SIG-M5 (cell line): ENCODE results near the gene CCDC102A.
"Not testable (repeated sequence)": the region's sequence is repeated elsewhere in the genome, so short reads cannot be mapped to it uniquely, and the experiment has no call there.

Experiments
- DNase-seq: peaks from one replicate; lab custom pipeline; 2025; lab: John Stamatoyannopoulos, UW

Gene CCDC102A

DNA sequence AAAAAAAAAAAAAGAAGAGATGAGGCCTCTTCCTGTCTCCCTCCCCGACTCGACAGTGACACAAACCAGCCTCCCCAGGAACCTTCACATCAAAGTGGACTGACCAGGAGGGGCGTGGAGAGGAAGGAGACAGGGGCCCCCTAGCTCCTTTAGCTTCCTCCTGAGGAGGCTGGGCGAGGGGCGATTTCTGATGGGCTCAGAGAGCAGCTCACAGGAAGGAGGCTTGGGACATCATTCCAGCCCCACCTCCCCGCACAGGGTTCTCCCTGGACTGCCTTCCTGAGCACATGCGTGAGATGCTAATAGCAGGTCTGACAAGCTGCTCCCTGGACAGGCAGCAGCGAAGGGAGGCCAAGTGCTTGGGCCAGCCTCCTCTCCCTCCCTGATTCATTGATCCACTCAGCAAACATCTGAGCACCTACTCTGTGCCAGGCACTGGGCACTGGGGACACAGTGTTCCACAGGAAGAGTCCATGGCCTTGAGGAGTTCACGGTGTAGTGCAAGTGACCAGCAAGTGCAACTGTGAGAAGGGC, 35.7 kb downstream of the CCDC102A start:
- DNase-seq, result no peak

DNA sequence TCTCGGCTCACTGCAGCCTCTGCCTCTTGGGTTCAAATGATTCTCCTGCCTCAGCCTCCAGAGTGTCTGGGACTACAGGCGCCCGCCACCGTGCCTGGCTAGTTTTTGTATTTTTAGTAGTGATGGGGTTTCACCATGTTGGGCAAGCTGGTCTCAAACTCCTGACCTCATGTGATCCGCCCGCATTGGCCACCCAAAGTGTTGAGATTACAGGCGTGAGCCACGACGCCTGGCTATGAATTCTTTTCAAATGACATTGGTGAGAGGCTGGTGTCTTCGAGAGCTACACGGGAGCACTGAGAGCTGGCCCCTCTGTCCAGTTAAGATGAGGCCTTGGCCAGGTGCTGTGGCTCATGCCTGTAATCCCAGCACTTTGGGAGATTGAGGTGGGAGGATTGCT, 36.4 kb downstream of the CCDC102A start:
- DNase-seq, result not testable (repeated sequence)

DNA sequence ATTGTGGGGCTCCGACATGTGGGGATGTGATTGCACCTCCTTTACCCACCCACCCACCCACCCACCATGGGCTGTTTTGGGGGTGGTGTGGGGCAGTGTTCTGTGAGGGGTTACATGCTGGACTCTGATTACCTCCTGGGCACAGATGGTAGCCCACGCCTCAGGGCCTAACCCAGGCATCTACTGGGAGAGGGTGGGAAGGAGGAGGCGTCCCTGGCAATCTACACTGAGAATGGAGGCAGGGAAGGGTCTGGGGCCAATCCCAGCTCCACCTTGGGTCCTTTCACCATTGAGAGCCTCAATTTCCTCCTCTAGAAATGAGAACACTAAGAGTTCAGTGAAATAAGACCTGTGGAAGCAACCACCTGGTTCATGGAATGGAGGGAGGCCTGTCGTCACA, 38.3 kb downstream of the CCDC102A start:
- DNase-seq, result no peak

DNA sequence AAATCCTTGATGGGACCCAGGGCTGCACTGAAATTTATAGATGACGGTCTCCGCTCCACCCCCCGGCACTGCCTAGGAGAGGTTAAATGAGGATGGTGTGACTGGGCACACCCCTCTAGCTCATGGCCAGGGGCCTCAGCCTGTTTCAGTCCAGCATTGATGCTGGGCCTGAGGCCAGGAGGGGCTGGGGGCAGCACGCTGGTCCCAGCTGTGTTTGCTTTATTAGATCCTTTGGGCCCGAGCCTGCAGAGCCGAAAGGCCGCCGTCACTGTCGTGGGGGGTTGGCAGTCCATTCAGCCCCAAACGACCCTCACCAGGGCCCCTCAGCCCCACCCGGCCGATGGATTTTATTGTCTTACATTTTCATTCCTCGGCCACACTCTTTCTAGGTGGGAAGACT, 39.2 kb downstream of the CCDC102A start:
- no peak for DNase-seq

DNA sequence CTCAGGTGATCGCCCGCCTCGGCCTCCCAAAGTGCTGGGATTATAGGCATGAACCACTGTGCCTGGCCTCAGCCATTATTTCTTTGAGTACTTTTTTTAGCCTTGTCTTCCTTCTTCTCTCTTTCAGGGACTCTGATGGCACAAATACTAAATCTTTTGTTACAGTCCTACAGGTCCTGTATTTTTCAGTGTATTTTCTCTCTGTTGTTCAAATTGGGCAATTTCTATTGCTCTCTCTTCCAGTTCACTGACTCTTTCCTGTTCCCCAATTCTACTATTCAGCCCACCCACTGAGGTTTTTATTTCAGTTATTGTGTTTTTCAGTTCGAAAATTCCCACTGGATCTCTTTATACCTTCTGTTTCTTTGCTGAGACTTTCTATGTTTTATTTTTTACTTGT, 42.6 kb downstream of the CCDC102A start:
- no peak for DNase-seq

DNA sequence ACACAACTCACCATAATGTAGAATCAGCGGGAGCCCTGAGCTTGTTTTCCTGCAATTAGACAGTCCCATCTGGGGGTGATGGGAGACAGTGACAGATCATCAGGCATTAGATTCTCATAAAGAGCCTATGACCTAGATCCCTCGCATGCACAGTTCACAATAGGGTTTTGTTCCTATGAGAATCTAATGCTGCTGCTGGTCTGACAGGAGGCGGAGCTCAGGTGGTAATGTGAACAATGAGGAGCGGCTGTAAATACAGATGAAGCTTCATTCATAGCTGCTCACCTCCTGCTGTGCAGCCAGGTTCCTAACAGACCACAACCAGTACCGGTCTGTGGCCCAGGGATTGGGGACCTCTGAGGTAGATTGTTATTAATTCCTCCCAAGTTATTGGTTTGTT, 47.1 kb downstream of the CCDC102A start:
- DNase-seq, result no peak

DNA sequence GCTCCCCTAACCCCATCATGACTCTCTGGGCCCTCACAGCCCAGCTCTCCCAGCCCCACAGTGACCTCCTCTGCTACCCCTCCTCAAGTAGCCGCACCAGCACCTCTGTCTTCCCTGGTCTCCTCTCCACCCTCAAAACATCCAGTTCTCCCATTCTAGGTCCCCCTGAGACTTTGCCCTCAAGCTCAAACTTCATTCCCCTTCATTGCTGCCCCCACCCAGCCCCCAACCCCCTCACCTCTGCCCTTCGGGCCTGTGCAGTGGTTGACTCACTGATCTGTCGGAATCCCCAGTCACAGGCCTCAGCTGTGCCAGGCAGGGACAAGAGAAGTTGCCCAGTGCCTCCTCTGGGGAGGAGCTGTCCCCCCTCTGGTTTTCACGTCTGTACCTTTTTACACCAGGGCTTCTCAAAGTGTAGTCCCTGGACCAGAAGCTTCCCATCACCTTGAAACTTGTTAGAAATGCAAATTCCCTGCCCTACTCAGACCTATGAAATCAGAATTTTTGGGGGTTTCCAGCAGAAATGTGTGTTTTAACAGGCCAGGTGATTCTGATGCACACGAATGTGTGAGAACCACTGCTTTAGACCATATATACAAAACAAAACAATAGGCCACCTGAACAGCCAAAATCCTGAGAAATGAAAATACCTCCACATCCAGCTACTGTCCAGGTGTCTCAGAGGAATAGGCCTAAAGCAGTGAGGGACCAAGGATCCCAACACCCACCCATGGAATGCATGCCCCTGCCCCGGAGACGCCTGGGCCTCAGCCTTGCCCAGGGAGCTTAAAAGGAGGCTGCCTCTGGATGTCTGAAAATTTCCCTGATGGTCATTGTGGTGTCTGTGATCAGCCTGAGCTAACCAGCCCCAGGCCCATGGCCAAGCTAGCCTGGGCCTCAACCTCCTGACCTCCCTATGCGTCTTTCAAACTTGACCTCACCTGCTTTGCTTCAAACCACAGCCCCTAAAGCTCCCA, 49.2 kb downstream of the CCDC102A start:
- DNase-seq, result no peak

DNA sequence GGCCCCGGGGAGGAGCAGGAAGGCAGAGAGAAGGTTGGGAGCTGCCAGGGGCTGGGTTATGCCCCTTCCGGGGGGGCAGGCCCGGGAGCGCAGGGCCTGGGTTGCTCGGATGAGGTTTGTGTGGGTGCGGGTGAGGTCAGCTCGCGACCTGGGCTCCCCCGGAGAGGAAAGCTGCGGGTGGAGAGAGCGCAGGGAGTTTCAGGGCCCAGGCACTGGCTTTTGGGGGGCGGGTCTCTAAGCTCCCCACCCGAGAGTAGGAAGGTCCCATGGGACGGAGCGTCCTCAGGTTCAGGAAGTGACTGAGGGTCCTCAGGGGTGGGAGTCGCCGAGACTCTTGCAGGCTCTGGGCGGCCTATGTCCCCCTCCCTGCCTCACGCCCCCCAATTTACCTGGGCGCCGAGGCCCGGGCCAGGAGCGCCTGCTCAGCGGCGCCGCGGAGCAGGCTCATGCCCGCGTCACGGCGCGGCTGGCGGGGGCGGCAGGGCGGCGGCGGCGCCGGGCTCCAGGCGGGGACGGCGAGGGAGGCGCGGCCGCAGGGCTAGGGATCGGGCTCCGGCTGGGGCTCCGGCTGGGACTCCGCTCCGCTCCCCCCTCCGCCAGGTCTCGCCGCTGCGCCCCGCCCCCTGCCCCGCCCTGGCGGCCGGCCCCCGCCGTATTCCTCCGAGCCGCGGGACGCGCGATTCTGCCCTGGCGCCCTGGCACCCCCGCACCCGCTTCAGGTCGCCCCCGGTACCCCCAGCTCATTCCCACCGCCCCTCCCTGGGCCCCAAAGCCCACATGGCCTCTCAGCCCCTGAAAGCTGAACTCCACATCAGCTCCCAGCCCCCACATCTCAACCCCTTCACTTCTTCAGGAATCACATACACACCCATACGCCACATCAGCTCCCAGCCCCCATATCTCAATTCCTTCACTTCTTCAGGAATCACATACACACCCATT, 50.2 kb downstream of the CCDC102A start, which contains the start of gene DOK4:
DOK4 (minus strand) TSS at position 578 of the 942 bp plus-strand sequence. CDS start 6,986 bp downstream, outside the sequence.
- no peak for DNase-seq

DNA sequence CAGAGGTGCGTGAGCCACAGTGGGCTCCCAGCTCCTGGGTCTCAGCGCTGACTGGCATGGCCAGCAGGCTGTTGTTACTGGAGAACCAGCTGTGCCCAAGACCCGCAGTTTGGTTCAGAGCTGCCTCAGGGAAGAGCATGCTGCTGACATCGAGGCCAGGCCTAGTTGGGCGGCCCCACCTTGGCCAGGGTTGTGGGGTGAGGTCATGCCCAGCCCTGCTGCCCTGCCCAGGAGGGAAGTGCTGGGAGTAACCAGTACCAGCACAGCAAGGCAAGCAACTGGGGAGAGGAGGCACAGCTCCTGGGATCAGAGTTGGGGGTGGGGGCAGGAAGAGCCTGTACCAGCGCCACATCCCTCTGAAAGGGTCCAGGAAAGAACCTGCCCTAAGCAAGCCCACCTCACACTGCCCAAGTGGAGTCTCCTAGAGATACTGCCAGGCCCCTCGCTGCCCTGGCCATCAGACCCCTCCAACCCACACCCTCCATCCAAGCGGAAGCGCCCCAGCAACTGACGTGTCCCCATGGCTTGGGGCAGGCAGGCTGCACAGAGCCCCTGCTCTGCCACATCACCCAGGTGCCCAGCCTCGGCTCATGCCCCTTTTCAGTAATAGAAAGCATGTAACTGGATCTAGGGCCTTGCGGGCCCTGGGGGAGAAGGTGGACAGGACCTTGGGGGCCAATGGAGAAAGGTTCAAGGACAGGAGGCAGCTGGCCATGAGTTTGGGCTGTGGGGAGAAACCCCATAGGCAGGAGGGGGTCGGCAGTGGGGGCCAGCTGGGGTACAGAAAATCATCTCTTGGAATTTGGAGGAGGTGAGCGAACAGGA, 51.1 kb downstream of the CCDC102A start:
- no peak for DNase-seq

DNA sequence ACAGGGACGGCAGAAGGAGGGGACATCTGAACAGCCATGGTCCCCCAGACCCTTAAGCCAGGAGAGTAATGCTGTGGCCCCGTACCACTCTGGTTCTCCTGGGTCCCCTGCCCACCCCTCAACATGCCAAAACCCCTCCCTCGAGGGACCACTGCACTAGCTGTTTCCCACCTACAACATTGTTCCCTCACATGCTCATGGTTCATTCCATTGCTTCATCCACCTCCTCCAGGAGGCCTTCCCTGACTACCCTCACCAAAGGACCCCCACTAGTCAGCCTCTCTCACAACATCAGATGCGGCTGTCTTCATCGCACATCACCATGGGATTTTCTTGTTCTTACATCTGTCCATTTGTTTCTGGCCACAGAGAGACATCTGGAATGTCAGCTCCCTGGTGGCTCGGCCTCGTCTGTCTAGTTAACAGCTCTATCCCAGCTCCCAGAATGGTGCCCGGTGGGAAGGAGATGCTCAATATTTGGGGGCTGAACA, 51.8 kb downstream of the CCDC102A start:
- DNase-seq, result no peak

DNA sequence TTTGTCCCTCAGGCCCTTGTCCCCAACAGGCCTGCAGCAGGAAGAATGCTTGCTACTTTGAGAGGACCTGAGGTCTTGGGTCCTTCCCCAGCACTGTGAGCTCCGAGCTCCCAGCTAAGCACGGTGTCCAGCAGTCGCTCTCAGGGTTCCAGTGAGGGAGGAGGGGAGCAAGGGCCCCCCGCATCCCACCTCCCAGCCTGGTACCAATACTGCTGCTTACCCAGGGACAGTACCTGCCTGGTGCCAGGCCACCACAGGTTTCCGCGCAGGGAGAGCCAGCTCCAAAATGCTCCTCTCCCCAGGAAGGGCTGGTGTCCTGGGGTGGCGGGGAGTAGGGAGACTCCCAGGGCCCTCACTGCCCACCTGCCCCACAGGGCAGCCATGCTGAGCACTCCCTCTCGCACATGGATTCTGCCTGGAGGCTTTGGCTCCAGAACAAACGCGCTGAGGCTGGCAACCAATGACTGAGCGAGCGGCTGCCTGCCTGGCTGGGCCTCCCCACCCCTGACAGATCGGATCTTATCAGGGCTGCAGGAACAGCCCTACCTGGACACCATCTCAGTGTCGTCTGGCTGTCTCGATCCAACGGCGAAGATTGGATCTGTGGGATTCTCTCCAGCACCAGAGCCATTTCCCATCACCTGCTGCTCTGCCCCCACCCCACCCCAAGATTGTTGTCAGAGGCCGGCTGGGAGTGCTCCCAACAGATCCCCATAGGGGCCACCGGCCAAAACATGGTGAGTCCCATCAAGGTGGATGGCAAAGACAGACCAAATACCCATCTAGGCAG, 52.5 kb downstream of the CCDC102A start:
- no peak for DNase-seq

DNA sequence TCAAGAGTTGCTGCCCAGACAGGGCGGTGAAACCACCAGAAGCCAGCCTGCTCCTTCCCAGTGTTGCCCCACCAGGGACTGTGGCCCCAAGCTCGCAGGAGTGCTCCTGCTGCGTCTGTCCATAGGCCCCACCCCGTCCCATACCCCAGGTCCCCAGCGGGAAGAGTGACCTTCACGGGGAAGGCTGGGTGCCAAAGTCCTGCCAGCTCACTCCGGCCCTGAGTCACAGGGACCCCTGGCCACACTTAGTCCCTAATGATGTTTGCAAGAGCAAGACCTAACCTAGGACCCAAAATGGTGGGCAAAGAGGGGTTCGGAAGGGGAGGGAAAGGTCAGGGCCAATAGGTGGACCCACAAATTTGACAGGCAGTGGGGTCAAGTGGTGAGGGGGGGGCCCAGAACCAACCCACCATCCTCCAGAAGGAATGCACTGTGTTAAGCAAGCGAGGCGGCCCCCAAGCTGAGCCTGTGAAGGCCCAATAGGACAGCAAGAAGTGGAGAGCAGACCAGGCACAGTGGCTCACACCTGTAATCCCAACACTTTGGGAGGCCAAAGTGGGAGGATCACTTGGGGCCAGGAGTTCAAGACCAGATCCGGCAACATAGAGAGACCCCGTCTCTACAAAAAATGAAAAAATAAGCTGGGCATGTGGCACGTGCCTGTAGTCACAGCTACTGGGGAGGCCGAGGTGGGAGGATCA, 53.4 kb downstream of the CCDC102A start:
- DNase-seq, result no peak

DNA sequence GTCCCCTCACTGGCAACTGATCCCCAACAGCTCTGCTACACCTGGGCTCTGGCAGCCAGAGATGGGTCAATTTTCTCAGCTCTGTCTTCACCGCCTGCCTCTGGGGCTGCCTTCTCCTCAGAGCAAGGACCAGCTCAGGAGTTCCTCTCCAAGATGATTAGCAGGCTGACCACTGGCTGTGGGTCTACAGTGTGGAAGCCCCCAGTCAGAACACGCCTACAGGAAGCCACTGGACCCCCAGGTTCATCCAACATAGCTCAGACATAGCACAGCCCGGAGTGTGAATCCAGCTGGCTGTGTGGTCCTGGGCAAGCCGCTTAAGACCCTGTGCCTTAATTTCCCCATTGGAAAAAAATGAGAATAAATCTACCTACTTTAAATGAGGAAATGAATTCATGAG, 55.0 kb downstream of the CCDC102A start:
- DNase-seq, result no peak

DNA sequence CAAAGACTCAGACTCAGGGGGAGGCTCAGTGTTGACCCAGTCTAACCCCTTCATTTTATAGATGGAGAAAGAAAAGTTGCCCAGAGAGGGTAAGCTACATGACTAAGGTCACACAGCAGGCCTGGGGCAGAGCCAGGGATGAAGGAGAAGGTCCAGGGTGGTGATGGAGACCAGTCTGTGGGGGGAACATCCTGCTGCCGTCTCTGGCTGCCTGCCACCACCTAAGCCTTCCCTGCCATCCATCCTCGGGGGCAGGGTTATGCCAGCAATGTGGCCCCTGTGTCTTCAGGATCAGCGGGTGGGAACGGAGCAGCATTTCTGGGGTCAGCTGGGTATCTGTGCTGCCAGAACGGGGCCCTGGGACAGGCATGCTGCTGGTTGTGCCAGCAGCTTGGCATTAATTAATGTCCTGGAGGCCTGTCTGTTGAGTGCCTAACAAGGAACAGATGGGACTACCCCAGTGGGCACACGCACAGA, 55.6 kb downstream of the CCDC102A start:
- DNase-seq, result no peak

DNA sequence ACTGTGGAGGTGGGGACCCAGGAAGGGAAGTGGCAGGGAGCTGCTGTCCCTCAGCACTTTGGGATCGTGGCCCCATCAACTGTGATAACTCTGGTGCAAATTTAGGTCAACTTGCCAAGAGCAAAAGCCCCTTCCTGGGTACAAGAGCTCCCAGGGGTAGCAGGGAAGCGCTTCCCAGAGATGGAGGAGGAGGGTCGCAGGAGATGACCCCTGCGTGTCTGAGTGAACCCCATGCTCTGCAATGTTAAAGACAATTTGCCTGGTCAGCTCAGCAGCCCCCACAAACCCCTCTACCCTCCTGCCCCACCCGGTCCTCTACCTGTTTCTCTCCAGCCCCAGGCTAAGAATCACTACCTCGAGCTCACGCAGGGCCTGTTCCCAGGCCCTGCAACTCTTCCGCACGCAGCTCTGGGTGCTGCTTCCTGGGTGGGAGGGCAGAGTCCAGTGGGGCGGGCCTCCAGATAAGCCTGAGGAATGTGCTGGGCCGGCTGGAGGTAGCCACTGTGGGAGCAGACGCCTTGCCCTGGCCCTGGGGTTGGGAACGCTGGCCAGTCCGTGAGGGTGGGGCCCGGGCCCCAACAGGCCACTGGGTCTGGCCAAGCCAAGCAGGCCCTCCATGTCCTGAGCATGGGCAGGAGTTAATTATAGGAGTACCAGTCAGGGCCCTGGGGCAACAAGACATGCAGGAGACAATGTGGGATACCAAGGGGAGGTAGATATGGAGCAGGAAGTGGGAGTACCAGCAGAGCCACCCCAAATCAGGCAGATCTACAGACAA, 56.2 kb downstream of the CCDC102A start:
- no peak for DNase-seq

DNA sequence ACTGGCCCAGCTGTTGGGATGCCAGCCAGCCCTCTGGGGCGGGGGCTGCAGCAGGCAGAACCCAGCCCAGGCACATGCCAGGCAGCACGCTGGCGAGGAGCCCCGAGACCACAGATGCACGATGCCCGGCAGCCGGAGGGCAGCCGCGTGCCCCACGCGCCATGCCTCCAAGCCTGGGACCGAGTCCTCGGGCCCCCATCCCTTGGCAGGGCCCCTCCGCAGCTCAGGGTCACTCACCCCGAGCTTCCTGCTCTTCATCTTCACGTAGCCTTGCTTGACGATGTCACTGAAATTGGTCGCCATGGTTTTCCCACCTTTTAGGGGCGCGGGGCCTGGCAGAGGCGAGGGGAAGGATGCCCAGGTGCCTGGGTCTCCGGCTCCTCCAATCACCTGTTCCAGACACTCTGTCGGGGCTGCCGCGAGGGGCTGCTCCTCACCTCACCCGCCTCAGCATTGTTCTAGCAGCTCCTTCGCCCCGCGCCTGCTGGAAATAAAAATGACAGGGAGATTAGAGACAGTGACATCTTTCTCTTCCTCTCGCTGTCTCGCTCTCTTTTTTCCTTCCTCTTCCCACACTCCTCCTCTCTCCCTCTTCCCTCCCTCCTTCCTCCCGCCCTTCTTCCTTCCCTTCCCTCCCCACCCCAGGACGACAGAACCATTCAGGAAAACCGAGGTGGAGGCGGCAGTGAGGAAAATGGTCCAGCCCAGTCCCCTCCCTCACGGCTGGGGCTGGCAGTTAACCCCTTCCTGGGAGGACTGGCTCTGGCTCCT, 57.0 kb downstream of the CCDC102A start:
- DNase-seq, result no peak

DNA sequence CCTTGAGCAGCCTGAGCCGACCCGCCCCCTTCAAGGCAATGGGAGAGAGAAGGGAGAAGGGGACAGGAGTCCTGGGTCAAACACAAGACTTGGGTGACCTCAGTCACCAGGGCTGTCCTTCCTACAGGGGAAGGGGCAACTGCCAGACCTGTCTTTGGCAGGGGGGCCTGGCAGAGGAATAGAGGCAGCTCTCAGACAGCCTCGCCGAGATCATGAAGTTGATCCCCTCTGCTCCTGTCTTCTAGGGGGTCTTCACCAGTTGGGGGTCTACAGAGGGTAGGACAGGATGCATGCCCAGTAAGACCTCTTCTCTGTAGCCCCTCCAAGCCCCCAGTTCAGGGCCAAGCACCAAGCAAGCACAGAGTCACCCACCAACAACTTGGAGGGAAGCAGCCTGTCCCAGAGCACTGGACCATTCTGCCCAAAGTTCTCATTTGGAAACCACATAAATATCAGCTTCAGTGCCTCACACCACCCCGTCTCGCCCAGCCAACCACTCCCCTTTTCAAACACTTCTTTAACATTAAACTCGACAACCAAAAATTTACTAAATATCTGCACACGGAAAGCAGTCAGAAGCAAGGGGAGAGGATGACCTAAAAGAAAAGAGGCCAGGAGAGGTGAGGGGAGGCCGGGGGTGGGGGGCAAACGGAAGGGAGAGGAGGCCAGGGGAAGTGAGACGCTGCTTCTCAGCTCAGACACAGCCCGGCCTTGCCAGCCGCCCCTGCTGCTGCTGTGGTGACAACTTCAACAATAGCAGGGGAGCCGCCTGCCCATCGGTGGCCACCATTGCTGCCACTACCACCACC, 57.8 kb downstream of the CCDC102A start:
- DNase-seq, result no peak
